ENCODE measurements around the gene HIGD2A. TPM values are rescaled to one million over a fixed set of nuclear protein-coding genes. Genes with fewer than 3 reads are reported as not detected.

HIGD2A gene
- total and polyA plus RNA-seq, 9 of the 15 experiments (the other 6 are each of a cell fraction or from before 2014, with no cell fraction given): 94.7 to 264 (median 163) TPM

GRCh38 chr5:176389135-176390123, 878 bp downstream of the HIGD2A start (continued):
- TF ChIP-seq MLLT1 (IDR thresholded peaks at IDR 0.05): 0 out of 4 replicates have a peak, but pooled peaks of 1 of the 2 experiments have one; percentile 17
- TF ChIP-seq, protein P1, sequence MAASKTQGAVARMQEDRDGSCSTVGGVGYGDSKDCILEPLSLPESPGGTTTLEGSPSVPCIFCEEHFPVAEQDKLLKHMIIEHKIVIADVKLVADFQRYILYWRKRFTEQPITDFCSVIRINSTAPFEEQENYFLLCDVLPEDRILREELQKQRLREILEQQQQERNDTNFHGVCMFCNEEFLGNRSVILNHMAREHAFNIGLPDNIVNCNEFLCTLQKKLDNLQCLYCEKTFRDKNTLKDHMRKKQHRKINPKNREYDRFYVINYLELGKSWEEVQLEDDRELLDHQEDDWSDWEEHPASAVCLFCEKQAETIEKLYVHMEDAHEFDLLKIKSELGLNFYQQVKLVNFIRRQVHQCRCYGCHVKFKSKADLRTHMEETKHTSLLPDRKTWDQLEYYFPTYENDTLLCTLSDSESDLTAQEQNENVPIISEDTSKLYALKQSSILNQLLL (CRISPR knock-in tag; IDR thresholded peaks at IDR 0.05; ENCODE audit: borderline replicate concordance): no peak
- no peak for TF ChIP-seq MYBL2 (IDR thresholded peaks at IDR 0.05; ENCODE audit: low read depth)
- no peak for TF ChIP-seq MYBL2 (CRISPR knock-in tag; IDR thresholded peaks at IDR 0.05; ENCODE audit: borderline replicate concordance)
- no peak for TF ChIP-seq ZNF79 (CRISPR knock-in tag; IDR thresholded peaks at IDR 0.05; ENCODE audit: low read depth)
- TF ChIP-seq ZSCAN32 (CRISPR knock-in tag; IDR thresholded peaks at IDR 0.05): no peak
- TF ChIP-seq SIX5 (IDR thresholded peaks at IDR 0.05; ENCODE audit: borderline replicate concordance in 1 of 2, insufficient read depth in 1 of 2, low read depth in 1 of 2, low read length in 2 of 2): no peak
- no peak for TF ChIP-seq THAP7 (CRISPR knock-in tag; IDR thresholded peaks at IDR 0.05)
- TF ChIP-seq PHF8 (IDR thresholded peaks at IDR 0.05; ENCODE audit: borderline replicate concordance, low read length): peak; percentile 63; the same call in 1 of the 2 replicates
- TF ChIP-seq ZNF224 (CRISPR knock-in tag; IDR thresholded peaks at IDR 0.05): peak; percentile 1; the same call in 1 of the 2 replicates
- TF ChIP-seq DMBX1 (CRISPR knock-in tag; IDR thresholded peaks at IDR 0.05; ENCODE audit: borderline replicate concordance): 0 out of 2 replicates have a peak, but pooled peaks have one; percentile 1
- peak; percentile 68 for TF ChIP-seq POLR2AphosphoS5 (IDR thresholded peaks at IDR 0.05; ENCODE audit: control insufficient read depth, insufficient read depth, low read depth, low read length)
- TF ChIP-seq ZNF175 (CRISPR knock-in tag; IDR thresholded peaks at IDR 0.05; ENCODE audit: low read depth): 0 out of 2 replicates have a peak, but pooled peaks have one; percentile 5
- no peak for TF ChIP-seq DEAF1 (CRISPR knock-in tag; IDR thresholded peaks at IDR 0.05)
- TF ChIP-seq PHF20 (IDR thresholded peaks at IDR 0.05; ENCODE audit: partially characterized antibody): peak; percentile 2
- TF ChIP-seq FIP1L1 (IDR thresholded peaks at IDR 0.05; ENCODE audit: low read depth, low read length, poor library complexity, severe bottlenecking): peak; percentile 63
- peak; percentile 74 to 94 (median 87) for TF ChIP-seq YY1 (IDR thresholded peaks at IDR 0.05; ENCODE audit: borderline replicate concordance in 1 of 3, control insufficient read depth in 1 of 3, extremely low read depth in 1 of 3, insufficient read depth in 3 of 3, insufficient read length in 1 of 3, insufficient replicate concordance in 2 of 3, low read depth in 1 of 3, low read length in 2 of 3)
- TF ChIP-seq L3MBTL2 (IDR thresholded peaks at IDR 0.05): peak; percentile 41
- TF ChIP-seq POLR2A (conservative IDR thresholded peaks at IDR 0.05): peak; percentile 77
- peak in 1 of 2 experiments; percentile 66; a peak in 1 of 4 replicates for TF ChIP-seq KDM4B (IDR thresholded peaks at IDR 0.05; ENCODE audit: borderline replicate concordance in 2 of 2, low read depth in 1 of 2)
